Retinal pigment epithelial cell (primary cell): ENCODE data around the gene ATAD3C.
"Not testable (repeated sequence)": the region's sequence is repeated elsewhere in the genome, so short reads cannot be mapped to it uniquely, and the experiment has no call there.

Source experiments
- DNase-seq: peaks from one replicate; pipeline ENCODE4 v3.0.0-alpha.2; 2010; ENCODE audit warnings: low read depth
- H3K4me3 ChIP-seq: 2 replicates; pipeline ENCODE4 v1.5.1; 2011; ENCODE audit warnings: mild to moderate bottlenecking, low read length, control low read depth, moderate library complexity
- CTCF ChIP-seq: conservative IDR thresholded peaks from 2 replicates; pipeline ENCODE4 v1.5.1; 2011; ENCODE audit warnings: low read depth, low read length, control low read depth, inconsistent platforms

The ATAD3C gene

GRCh38 chr1:1517973-1518620, 68.6 kb downstream of the ATAD3C start:
- no peak for DNase-seq
- no peak overlapping the region for H3K4me3 ChIP-seq
- no peak for TF ChIP-seq CTCF

- not testable (repeated sequence) for H3K4me3 ChIP-seq, DNase-seq
Measured at GRCh38 chr1:1518621-1519007, 69.1 kb downstream of the ATAD3C start.
